Left lung (tissue), 10 donors: ENCODE data around the gene PTPRA. TPM values are rescaled to one million over a fixed set of nuclear protein-coding genes. Genes with fewer than 3 reads are reported as not detected.

Source experiments
- ATAC-seq: fragments of 200-7000 bp; cut with Tn5 transposase; one replicate; pipeline ENCODE4 v1.9.1; 2020; ENCODE audit warnings: moderate library complexity
- DNase-seq, 4 donors: peaks; one replicate each; pipeline ENCODE4 v3.0.0-alpha.2; 2013 to 2020
- H3K27ac ChIP-seq, 2 donors: fragments of 200-600 bp; sonication (generic) in 1 of 2; one replicate each; pipeline versions ENCODE4 v1.5.0 to v1.8.0; 2020 to 2021
- H3K27me3 ChIP-seq, 2 donors: fragments of 200-600 bp; sonication (generic) in 1 of 2; one replicate each; pipeline versions ENCODE4 v1.5.0 to v1.8.0; 2020 to 2021
- H3K36me3 ChIP-seq, 2 donors: fragments of 200-600 bp; sonication (generic) in 1 of 2; one replicate each; pipeline versions ENCODE4 v1.5.0 to v1.8.0; 2020 to 2021
- H3K4me1 ChIP-seq, 2 donors: fragments of 200-600 bp; one replicate each; pipeline ENCODE4 v1.8.0; 2021
- H3K4me3 ChIP-seq, 2 donors: fragments of 200-600 bp; sonication (generic) in 1 of 2; one replicate each; pipeline versions ENCODE4 v1.5.0 to v1.8.0; 2020 to 2021; ENCODE audit warnings: mild to moderate bottlenecking in 1 of 2
- H3K9me3 ChIP-seq, 2 donors: fragments of 200-600 bp; sonication (generic) in 1 of 2; one replicate each; pipeline versions ENCODE4 v1.5.0 to v1.8.0; 2020 to 2021
- CTCF ChIP-seq, 2 donors: fragments of 200-600 bp; sonication (generic) in 1 of 2; IDR thresholded peaks; one replicate each; pipeline versions ENCODE4 v1.5.0 to v1.8.0; 2021; ENCODE audit warnings: antibody characterized with exemption in 2 of 2
- intact Hi-C, 2 donors: fragments of 100-400 bp; cut with DNase I; formaldehyde crosslinking; loops; one replicate each; pipeline versions ENCODE4 v1.11.2 to v1.14.2; 2022
- polyA plus RNA-seq, 6 donors: library from polyadenylated mRNA; unstranded; fragments of 120-200 nt; gene quantifications; one replicate each; pipeline ENCODE4 v1.2.1, GENCODE V29; 2013; ENCODE audit not compliant: insufficient read length in 6 of 6
- total RNA-seq, 2 donors: library from RNA; stranded (reverse); fragmentation: NEBNext Ultra II Directional; extraction: Animal tissue kit (Norgen Biotek cat#: 25700); gene quantifications; one replicate each; pipeline ENCODE4 v1.2.1, GENCODE V29; 2021
- donor health status: DM: no; HTN: yes; CAD: no.
- donor health status: DM: no; HTN: no; CAD: no.

PTPRA gene
- total and polyA plus RNA-seq, 8 donors: 51.0 to 88.1 (median 78.6) TPM

- no peak for ATAC-seq
- Histone ChIP-seq H3K36me3 (peaks cover 0 to 17% of the 10 kb centered on the region in 2 donors), H3K27me3 (no peaks in the 10 kb centered on the region), H3K4me1 (peaks cover 0 to 2% of the 10 kb centered on the region in 2 donors), H3K4me3 (no peak overlapping the region), H3K27ac (no peak overlapping the region), H3K9me3 (no peaks in the 10 kb centered on the region)
- no peak for DNase-seq
- intact Hi-C loops: no loop called here
- no peak for TF ChIP-seq CTCF (IDR thresholded peaks at IDR 0.05)
Measured at GRCh38 chr20:2952766-2953165, 79.5 kb downstream of the PTPRA start.

GRCh38 chr20:2955257-2955970, 82.1 kb downstream of the PTPRA start:
- ATAC-seq (no peak), DNase-seq (peak in 1 of 4 donors; percentile 32)
- no peak for TF ChIP-seq CTCF (IDR thresholded peaks at IDR 0.05)
- H3K9me3 ChIP-seq: no peaks in the 10 kb centered on the region
- H3K36me3 ChIP-seq: peaks cover 0 to 23% of the 10 kb centered on the region in 2 donors
- no peaks in the 10 kb centered on the region for H3K4me1 ChIP-seq
- no peak overlapping the region for H3K4me3 ChIP-seq
- no peak overlapping the region for H3K27ac ChIP-seq
- intact Hi-C loops: no loop called here
- H3K27me3 ChIP-seq: no peaks in the 10 kb centered on the region

GRCh38 chr20:2956480-2956879, 83.2 kb downstream of the PTPRA start:
- no peak for TF ChIP-seq CTCF (IDR thresholded peaks at IDR 0.05)
- intact Hi-C loops: no loop called here
- no peaks in the 10 kb centered on the region for H3K4me1 ChIP-seq

GRCh38 chr20:2967841-2968240, 94.6 kb downstream of the PTPRA start:
- Histone ChIP-seq H3K4me3 (no peak overlapping the region), H3K4me1 (no peaks in the 10 kb centered on the region), H3K9me3 (no peaks in the 10 kb centered on the region), H3K36me3 (peaks cover 0 to 39% of the 10 kb centered on the region in 2 donors), H3K27me3 (no peaks in the 10 kb centered on the region), H3K27ac (no peak overlapping the region)
- ATAC-seq (no peak), DNase-seq (no peak)
- intact Hi-C loops: no loop called here
- no peak for TF ChIP-seq CTCF (IDR thresholded peaks at IDR 0.05)

More at GRCh38 chr20:2956480-2956879, 83.2 kb downstream of the PTPRA start:
- Histone ChIP-seq H3K36me3 (peaks cover 0 to 18% of the 10 kb centered on the region in 2 donors), H3K27me3 (no peaks in the 10 kb centered on the region), H3K4me3 (no peak overlapping the region), H3K27ac (no peak overlapping the region), H3K9me3 (no peaks in the 10 kb centered on the region)
- ATAC-seq (no peak), DNase-seq (no peak)

GRCh38 chr20:2972126-2972525, 98.8 kb downstream of the PTPRA start:
- Histone ChIP-seq H3K9me3 (no peaks in the 10 kb centered on the region), H3K4me1 (no peaks in the 10 kb centered on the region), H3K27ac (no peak overlapping the region), H3K36me3 (peaks cover 0 to 9% of the 10 kb centered on the region in 2 donors), H3K4me3 (no peak overlapping the region), H3K27me3 (no peaks in the 10 kb centered on the region)
- no peak for DNase-seq
- intact Hi-C loops: no loop called here
- ATAC-seq: no peak
- no peak for TF ChIP-seq CTCF (IDR thresholded peaks at IDR 0.05)
